GM23338 (cell line): Measurements from ENCODE around the gene KCNK1. TPM values are rescaled to one million over a fixed set of nuclear protein-coding genes. Genes with fewer than 3 reads are reported as not detected.

Experiments
- ATAC-seq: fragments of 200-7000 bp; cut with Tn5 transposase; 3 replicates; pipeline ENCODE4 v1.9.1; 2020
- DNase-seq: peaks from one replicate; pipeline ENCODE4 v3.0.0-alpha.2; 2015; ENCODE audit warnings: low spot score
- H2AFZ ChIP-seq: fragments of 200-600 bp; sonication (generic); 2 replicates; pipeline ENCODE4 v1.8.0; 2016; ENCODE audit warnings: antibody characterized with exemption, mild to moderate bottlenecking, moderate library complexity
- H3F3A ChIP-seq: fragments of 200-600 bp; sonication (generic); replicated peaks from 2 replicates; pipeline ENCODE4 v1.8.0; 2017; ENCODE audit warnings: antibody characterized with exemption, mixed run types, low read depth
- H3K27ac ChIP-seq: fragments of 200-600 bp; sonication (generic); 2 replicates; pipeline ENCODE4 v1.6.1; 2016; ENCODE audit warnings: low read depth
- H3K27me3 ChIP-seq: fragments of 200-600 bp; sonication (generic); 2 replicates; pipeline ENCODE4 v1.8.0; 2016; ENCODE audit warnings: mild to moderate bottlenecking, mixed run types, moderate library complexity; ENCODE audit not compliant: insufficient read depth
- H3K36me3 ChIP-seq: fragments of 200-600 bp; sonication (generic); 2 replicates; pipeline ENCODE4 v1.8.0; 2016; ENCODE audit warnings: mild to moderate bottlenecking; ENCODE audit not compliant: insufficient read depth
- H3K4me1 ChIP-seq: fragments of 200-600 bp; sonication (generic); 2 replicates; pipeline ENCODE4 v1.8.0; 2016; ENCODE audit warnings: mild to moderate bottlenecking, moderate library complexity; ENCODE audit not compliant: insufficient read depth
- H3K4me2 ChIP-seq: fragments of 200-600 bp; sonication (generic); 2 replicates; pipeline ENCODE4 v1.7.1; 2017; ENCODE audit warnings: mixed run types
- H3K4me3 ChIP-seq: fragments of 200-600 bp; sonication (generic); 2 replicates; pipeline ENCODE4 v1.6.1; 2016; ENCODE audit warnings: mixed run types
- H3K79me2 ChIP-seq: fragments of 200-600 bp; sonication (generic); replicated peaks from 2 replicates; pipeline ENCODE4 v1.8.0; 2017; ENCODE audit warnings: mild to moderate bottlenecking; ENCODE audit not compliant: insufficient read depth
- H3K9me2 ChIP-seq: fragments of 200-600 bp; sonication (generic); 2 replicates; pipeline ENCODE4 v1.8.0; 2017; ENCODE audit not compliant: insufficient read depth
- H4K20me1 ChIP-seq: fragments of 200-600 bp; sonication (generic); replicated peaks from 2 replicates; pipeline ENCODE4 v1.8.0; 2017; ENCODE audit warnings: mild to moderate bottlenecking; ENCODE audit not compliant: insufficient read depth
- H3K27ac Mint-ChIP-seq: 2 replicates; pipeline ENCODE4 v1.8.0; 2020; ENCODE audit warnings: inconsistent platforms, mild to moderate bottlenecking, moderate library complexity, mixed read lengths
- H3K27me3 Mint-ChIP-seq: 3 replicates; pipeline ENCODE4 v1.8.0; 2022; ENCODE audit warnings: low read depth, mild to moderate bottlenecking, moderate library complexity, mixed read lengths, inconsistent platforms; ENCODE audit not compliant: insufficient read depth, poor library complexity
- H3K36me3 Mint-ChIP-seq: 3 replicates; pipeline ENCODE4 v1.8.0; 2021; ENCODE audit warnings: low read depth, mild to moderate bottlenecking, inconsistent platforms, moderate library complexity, mixed read lengths
- H3K4me1 Mint-ChIP-seq: 3 replicates; pipeline ENCODE4 v1.8.0; 2020; ENCODE audit warnings: mild to moderate bottlenecking, inconsistent platforms, mixed read lengths
- H3K4me3 Mint-ChIP-seq: 3 replicates; pipeline ENCODE4 v1.8.0; 2021; ENCODE audit warnings: moderate library complexity, mild to moderate bottlenecking, inconsistent platforms, mixed read lengths
- H3K9me3 Mint-ChIP-seq: 3 replicates; pipeline ENCODE4 v1.8.0; 2020; ENCODE audit warnings: moderate library complexity, mild to moderate bottlenecking, inconsistent platforms, mixed read lengths
- EZH2 ChIP-seq: fragments of 200-600 bp; sonication (generic); IDR thresholded peaks from one replicate; pipeline ENCODE4 v1.8.0; 2017; ENCODE audit warnings: antibody characterized with exemption, mild to moderate bottlenecking, low read depth; ENCODE audit not compliant: unreplicated experiment
- EZH2phosphoT487 ChIP-seq: fragments of 200-600 bp; sonication (generic); IDR thresholded peaks from one replicate; pipeline ENCODE4 v1.8.1; 2018; ENCODE audit warnings: antibody characterized with exemption; ENCODE audit not compliant: unreplicated experiment
- POLR2AphosphoS5 ChIP-seq: IDR thresholded peaks from 2 replicates; pipeline ENCODE4 v1.6.1; 2016; ENCODE audit warnings: antibody characterized with exemption, low read depth
- ZNF331 ChIP-seq: fragments of 250-450 bp; sonication (Bioruptor Pico); IDR thresholded peaks from 2 replicates; pipeline ENCODE4 v1.5.0; 2020; ENCODE audit warnings: low read depth, mild to moderate bottlenecking, moderate library complexity
- polyA plus RNA-seq: library from polyadenylated mRNA; unstranded; fragments of >200 nt; fragmentation: Nextera tagmentation; extraction: Ambion mirVana; gene quantifications from 2 replicates; pipeline ENCODE4 v1.2.1, GENCODE V29; 2016
- total RNA-seq: library from RNA; depleted of rRNA; stranded (reverse); fragments of >200 nt; shearing (Covaris generic); gene quantifications from 2 replicates; pipeline ENCODE4 v1.2.3, GENCODE V29; 2014
- TF ChIP-seq, protein P1 (sequence below): fragments of 250-450 bp; sonication (Bioruptor Pico); IDR thresholded peaks from 2 replicates; pipeline ENCODE4 v1.5.0; 2020; ENCODE audit warnings: mild to moderate bottlenecking, moderate library complexity
- TF ChIP-seq, protein P2 (sequence below): IDR thresholded peaks from 2 replicates; pipeline ENCODE4 v1.6.1; 2016; ENCODE audit warnings: antibody characterized with exemption

KCNK1 gene
- total and polyA plus RNA-seq, 2 experiments from 2014 or later: 10.1 to 12.7 TPM

DNA sequence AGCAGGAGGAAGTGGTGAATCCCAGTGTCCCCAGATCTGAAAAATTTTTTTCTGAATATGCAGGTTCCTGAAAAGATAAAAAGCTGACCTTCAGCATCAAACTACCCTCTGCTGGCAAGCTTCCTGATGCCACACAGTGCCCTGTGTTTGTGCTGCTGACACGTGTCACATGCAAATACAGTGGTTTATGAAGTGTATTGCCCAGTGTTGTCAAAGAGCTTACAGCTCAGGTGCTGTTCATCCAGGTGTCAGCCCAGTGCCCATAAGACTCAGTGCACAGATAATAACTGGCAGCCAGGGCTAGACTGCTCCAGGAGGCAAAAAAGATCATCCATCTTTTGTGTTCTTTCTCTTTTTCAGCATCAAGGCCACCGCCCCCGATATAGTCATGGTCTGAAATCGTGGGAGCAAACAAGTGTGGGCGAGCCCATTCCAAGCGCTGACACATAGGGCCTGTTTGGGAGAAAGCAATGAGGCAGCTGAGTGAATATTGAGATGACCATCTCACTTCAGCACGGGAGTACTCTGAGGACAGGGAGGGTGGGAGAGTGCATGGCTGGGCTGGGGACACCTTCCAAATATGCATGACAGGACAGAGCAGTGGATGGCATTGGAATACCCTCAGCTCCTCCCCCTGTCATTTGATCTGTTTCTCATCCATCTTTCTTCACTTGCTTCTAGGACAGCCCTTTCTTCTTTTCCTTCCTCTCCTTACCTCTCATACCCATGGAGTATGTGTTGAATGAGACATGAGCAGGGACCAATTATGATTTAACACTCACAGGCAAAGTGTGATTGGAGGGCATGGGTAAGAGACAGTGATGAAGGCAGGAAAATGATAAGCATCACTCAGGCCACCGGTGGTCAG is 6.4 kb upstream of the KCNK1 start (continued):
- TF ChIP-seq, protein P1, sequence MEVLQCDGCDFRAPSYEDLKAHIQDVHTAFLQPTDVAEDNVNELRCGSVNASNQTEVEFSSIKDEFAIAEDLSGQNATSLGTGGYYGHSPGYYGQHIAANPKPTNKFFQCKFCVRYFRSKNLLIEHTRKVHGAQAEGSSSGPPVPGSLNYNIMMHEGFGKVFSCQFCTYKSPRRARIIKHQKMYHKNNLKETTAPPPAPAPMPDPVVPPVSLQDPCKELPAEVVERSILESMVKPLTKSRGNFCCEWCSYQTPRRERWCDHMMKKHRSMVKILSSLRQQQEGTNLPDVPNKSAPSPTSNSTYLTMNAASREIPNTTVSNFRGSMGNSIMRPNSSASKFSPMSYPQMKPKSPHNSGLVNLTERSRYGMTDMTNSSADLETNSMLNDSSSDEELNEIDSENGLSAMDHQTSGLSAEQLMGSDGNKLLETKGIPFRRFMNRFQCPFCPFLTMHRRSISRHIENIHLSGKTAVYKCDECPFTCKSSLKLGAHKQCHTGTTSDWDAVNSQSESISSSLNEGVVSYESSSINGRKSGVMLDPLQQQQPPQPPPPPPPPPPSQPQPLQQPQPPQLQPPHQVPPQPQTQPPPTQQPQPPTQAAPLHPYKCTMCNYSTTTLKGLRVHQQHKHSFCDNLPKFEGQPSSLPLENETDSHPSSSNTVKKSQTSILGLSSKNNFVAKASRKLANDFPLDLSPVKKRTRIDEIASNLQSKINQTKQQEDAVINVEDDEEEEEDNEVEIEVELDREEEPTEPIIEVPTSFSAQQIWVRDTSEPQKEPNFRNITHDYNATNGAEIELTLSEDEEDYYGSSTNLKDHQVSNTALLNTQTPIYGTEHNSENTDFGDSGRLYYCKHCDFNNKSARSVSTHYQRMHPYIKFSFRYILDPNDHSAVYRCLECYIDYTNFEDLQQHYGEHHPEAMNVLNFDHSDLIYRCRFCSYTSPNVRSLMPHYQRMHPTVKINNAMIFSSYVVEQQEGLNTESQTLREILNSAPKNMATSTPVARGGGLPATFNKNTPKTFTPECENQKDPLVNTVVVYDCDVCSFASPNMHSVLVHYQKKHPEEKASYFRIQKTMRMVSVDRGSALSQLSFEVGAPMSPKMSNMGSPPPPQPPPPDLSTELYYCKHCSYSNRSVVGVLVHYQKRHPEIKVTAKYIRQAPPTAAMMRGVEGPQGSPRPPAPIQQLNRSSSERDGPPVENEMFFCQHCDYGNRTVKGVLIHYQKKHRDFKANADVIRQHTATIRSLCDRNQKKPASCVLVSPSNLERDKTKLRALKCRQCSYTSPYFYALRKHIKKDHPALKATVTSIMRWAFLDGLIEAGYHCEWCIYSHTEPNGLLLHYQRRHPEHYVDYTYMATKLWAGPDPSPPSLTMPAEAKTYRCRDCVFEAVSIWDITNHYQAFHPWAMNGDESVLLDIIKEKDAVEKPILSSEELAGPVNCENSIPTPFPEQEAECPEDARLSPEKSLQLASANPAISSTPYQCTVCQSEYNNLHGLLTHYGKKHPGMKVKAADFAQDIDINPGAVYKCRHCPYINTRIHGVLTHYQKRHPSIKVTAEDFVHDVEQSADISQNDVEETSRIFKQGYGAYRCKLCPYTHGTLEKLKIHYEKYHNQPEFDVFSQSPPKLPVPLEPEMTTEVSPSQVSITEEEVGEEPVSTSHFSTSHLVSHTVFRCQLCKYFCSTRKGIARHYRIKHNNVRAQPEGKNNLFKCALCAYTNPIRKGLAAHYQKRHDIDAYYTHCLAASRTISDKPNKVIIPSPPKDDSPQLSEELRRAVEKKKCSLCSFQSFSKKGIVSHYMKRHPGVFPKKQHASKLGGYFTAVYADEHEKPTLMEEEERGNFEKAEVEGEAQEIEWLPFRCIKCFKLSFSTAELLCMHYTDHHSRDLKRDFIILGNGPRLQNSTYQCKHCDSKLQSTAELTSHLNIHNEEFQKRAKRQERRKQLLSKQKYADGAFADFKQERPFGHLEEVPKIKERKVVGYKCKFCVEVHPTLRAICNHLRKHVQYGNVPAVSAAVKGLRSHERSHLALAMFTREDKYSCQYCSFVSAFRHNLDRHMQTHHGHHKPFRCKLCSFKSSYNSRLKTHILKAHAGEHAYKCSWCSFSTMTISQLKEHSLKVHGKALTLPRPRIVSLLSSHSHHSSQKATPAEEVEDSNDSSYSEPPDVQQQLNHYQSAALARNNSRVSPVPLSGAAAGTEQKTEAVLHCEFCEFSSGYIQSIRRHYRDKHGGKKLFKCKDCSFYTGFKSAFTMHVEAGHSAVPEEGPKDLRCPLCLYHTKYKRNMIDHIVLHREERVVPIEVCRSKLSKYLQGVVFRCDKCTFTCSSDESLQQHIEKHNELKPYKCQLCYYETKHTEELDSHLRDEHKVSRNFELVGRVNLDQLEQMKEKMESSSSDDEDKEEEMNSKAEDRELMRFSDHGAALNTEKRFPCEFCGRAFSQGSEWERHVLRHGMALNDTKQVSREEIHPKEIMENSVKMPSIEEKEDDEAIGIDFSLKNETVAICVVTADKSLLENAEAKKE (CRISPR knock-in tag): no peak
- TF ChIP-seq POLR2AphosphoS5 (no peak), ZNF331 (no peak), EZH2phosphoT487 (no peak), EZH2 (no peak)

DNA sequence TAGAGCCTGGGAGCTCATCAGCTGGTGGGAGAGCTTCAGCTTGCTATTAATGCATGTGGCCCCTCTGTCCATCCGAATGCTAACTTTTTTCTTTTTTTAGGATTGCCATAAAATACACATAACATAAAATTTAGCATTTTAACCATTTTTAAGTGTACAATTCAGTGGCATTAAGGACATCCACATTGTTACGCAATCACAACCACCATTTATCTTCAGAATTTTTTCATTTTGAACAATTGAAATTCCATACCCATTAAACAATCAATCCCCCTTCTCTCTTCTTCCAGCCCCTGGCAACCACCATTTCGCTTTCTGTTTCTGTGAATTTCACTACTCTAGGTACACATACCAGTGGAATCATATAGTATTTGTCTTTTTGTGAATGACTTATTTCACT is 4.9 kb upstream of the KCNK1 start:
- H3K27ac ChIP-seq: no peak overlapping the region
- peaks cover 14% of the 10 kb centered on the region for H3K27me3 Mint-ChIP-seq
- TF ChIP-seq, protein P1 (CRISPR knock-in tag): no peak
- TF ChIP-seq, protein P2, sequence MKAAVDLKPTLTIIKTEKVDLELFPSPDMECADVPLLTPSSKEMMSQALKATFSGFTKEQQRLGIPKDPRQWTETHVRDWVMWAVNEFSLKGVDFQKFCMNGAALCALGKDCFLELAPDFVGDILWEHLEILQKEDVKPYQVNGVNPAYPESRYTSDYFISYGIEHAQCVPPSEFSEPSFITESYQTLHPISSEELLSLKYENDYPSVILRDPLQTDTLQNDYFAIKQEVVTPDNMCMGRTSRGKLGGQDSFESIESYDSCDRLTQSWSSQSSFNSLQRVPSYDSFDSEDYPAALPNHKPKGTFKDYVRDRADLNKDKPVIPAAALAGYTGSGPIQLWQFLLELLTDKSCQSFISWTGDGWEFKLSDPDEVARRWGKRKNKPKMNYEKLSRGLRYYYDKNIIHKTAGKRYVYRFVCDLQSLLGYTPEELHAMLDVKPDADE: no peak

More for the DNA sequence above, 4.9 kb upstream of the KCNK1 start:
- Mint-ChIP-seq H3K4me3 (no peak overlapping the region), H3K9me3 (no peaks in the 10 kb centered on the region), H3K4me1 (peaks cover 12% of the 10 kb centered on the region; the same call in 2 of the 3 replicates), H3K27ac (no peak overlapping the region), H3K36me3 (no peaks in the 10 kb centered on the region)
- Histone ChIP-seq H3K4me2 (no peak overlapping the region), H3F3A (0 out of 2 replicates have a peak, but pooled peaks cover 3% of the 10 kb centered on the region), H2AFZ (no peak overlapping the region), H3K9me2 (no peaks in the 10 kb centered on the region), H3K4me3 (no peak overlapping the region), H3K36me3 (no peaks in the 10 kb centered on the region; the same call in 1 of the 2 replicates), H4K20me1 (no peaks in the 10 kb centered on the region), H3K79me2 (no peaks in the 10 kb centered on the region), H3K4me1 (no peaks in the 10 kb centered on the region; the same call in 1 of the 2 replicates), H3K27me3 (peaks cover 26% of the 10 kb centered on the region)
- ATAC-seq: no peak
- DNase-seq: no peak
